ENCODE data around the gene OSBPL1A. TPM values are rescaled to one million over a fixed set of nuclear protein-coding genes. Genes with fewer than 3 reads are reported as not detected.

Gene OSBPL1A
- total RNA-seq (ENCODE audit: unreplicated experiment) = 16.4 TPM
- long read RNA-seq, partial matches to known transcripts = 4 of 11 reads
- long read RNA-seq, other reads (novel, unspliced or antisense) = 6 of 11 reads

- no peaks in the 10 kb centered on the region for H3K9me3 Mint-ChIP-seq (ENCODE audit: unreplicated experiment)
- H3K4me3 Mint-ChIP-seq (ENCODE audit: unreplicated experiment) = peak within 1 kb of the TSS; percentile 90
- peaks cover 5% of the 10 kb centered on the region for H3K27me3 Mint-ChIP-seq (ENCODE audit: unreplicated experiment)
- H3K36me3 Mint-ChIP-seq (ENCODE audit: low read depth, unreplicated experiment) = no peaks in the 10 kb centered on the region
- peaks cover 7% of the 10 kb centered on the region for H3K4me1 Mint-ChIP-seq (ENCODE audit: unreplicated experiment)
- peak; percentile 97 for DNase-seq (ENCODE audit: low spot score)
- peak within 1 kb of the TSS; percentile 70 for H3K27ac Mint-ChIP-seq (ENCODE audit: unreplicated experiment)
- TF ChIP-seq CTCF (IDR thresholded peaks at IDR 0.05; ENCODE audit: unreplicated experiment) = no peak
These were observed at the start of gene OSBPL1A for GRCh38 chr18:24397694-24398368. Gene OSBPL1A (minus strand): TSS chr18:24397824. CDS start chr18:24377533, 20,291 bp downstream.

- H3K36me3 Mint-ChIP-seq (ENCODE audit: low read depth, unreplicated experiment) = peaks cover 9% of the 10 kb centered on the region
- no peak for DNase-seq (ENCODE audit: low spot score)
- no peaks in the 10 kb centered on the region for H3K4me1 Mint-ChIP-seq (ENCODE audit: unreplicated experiment)
- H3K27me3 Mint-ChIP-seq (ENCODE audit: unreplicated experiment) = no peaks in the 10 kb centered on the region
- no peak for TF ChIP-seq CTCF (IDR thresholded peaks at IDR 0.05; ENCODE audit: unreplicated experiment)
- no peaks in the 10 kb centered on the region for H3K9me3 Mint-ChIP-seq (ENCODE audit: unreplicated experiment)
- H3K27ac Mint-ChIP-seq (ENCODE audit: unreplicated experiment) = no peak overlapping the region
- no peak overlapping the region for H3K4me3 Mint-ChIP-seq (ENCODE audit: unreplicated experiment)
These were observed 49.4 kb upstream of the OSBPL1A start for GRCh38 chr18:24446953-24447538.

- no peaks in the 10 kb centered on the region for H3K27me3 Mint-ChIP-seq (ENCODE audit: unreplicated experiment)
- peaks cover 9% of the 10 kb centered on the region for H3K36me3 Mint-ChIP-seq (ENCODE audit: low read depth, unreplicated experiment)
- H3K4me1 Mint-ChIP-seq (ENCODE audit: unreplicated experiment) = no peaks in the 10 kb centered on the region
- H3K27ac Mint-ChIP-seq (ENCODE audit: unreplicated experiment) = no peak overlapping the region
- no peak overlapping the region for H3K4me3 Mint-ChIP-seq (ENCODE audit: unreplicated experiment)
- no peaks in the 10 kb centered on the region for H3K9me3 Mint-ChIP-seq (ENCODE audit: unreplicated experiment)
- no peak for DNase-seq (ENCODE audit: low spot score)
- no peak for TF ChIP-seq CTCF (IDR thresholded peaks at IDR 0.05; ENCODE audit: unreplicated experiment)
These were observed 48.8 kb upstream of the OSBPL1A start for GRCh38 chr18:24446453-24446852.

- DNase-seq (ENCODE audit: low spot score) = no peak
- H3K4me1 Mint-ChIP-seq (ENCODE audit: unreplicated experiment) = no peaks in the 10 kb centered on the region
- no peak for TF ChIP-seq CTCF (IDR thresholded peaks at IDR 0.05; ENCODE audit: unreplicated experiment)
- H3K9me3 Mint-ChIP-seq (ENCODE audit: unreplicated experiment) = no peaks in the 10 kb centered on the region
- no peak overlapping the region for H3K4me3 Mint-ChIP-seq (ENCODE audit: unreplicated experiment)
- no peaks in the 10 kb centered on the region for H3K27me3 Mint-ChIP-seq (ENCODE audit: unreplicated experiment)
- peaks cover 7% of the 10 kb centered on the region for H3K36me3 Mint-ChIP-seq (ENCODE audit: low read depth, unreplicated experiment)
- no peak overlapping the region for H3K27ac Mint-ChIP-seq (ENCODE audit: unreplicated experiment)
These were observed 46.2 kb upstream of the OSBPL1A start for GRCh38 chr18:24443870-24444269.

GRCh38 chr18:24436939-24437338, 39.3 kb upstream of the OSBPL1A start:
- no peaks in the 10 kb centered on the region for H3K27me3 Mint-ChIP-seq (ENCODE audit: unreplicated experiment)
- H3K4me3 Mint-ChIP-seq (ENCODE audit: unreplicated experiment) = no peak overlapping the region
- H3K9me3 Mint-ChIP-seq (ENCODE audit: unreplicated experiment) = no peaks in the 10 kb centered on the region
- no peaks in the 10 kb centered on the region for H3K4me1 Mint-ChIP-seq (ENCODE audit: unreplicated experiment)
- no peak overlapping the region for H3K27ac Mint-ChIP-seq (ENCODE audit: unreplicated experiment)
- H3K36me3 Mint-ChIP-seq (ENCODE audit: low read depth, unreplicated experiment) = peaks cover 13% of the 10 kb centered on the region
- no peak for DNase-seq (ENCODE audit: low spot score)
- no peak for TF ChIP-seq CTCF (IDR thresholded peaks at IDR 0.05; ENCODE audit: unreplicated experiment)

All from endothelial cell (in vitro differentiated cells).